ENCODE measurements around the gene LCP2.

Gene LCP2

GRCh38 chr5:170273968-170274710, 23.4 kb downstream of the LCP2 start (continued):
- TF ChIP-seq, protein P1, sequence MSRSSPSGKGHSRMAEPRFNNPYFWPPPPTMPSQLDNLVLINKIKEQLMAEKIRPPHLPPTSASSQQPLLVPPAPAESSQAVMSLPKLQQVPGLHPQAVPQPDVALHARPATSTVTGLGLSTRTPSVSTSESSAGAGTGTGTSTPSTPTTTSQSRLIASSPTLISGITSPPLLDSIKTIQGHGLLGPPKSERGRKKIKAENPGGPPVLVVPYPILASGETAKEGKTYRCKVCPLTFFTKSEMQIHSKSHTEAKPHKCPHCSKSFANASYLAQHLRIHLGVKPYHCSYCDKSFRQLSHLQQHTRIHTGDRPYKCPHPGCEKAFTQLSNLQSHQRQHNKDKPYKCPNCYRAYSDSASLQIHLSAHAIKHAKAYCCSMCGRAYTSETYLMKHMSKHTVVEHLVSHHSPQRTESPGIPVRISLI (tag by site-specific recombination; IDR thresholded peaks at IDR 0.05) = no peak
- TF ChIP-seq ZNF114 (tag by site-specific recombination; IDR thresholded peaks at IDR 0.05) (no peak), ZNF112 (tag by site-specific recombination; IDR thresholded peaks at IDR 0.05) (no peak), SP7 (tag by site-specific recombination; IDR thresholded peaks at IDR 0.05) (no peak), ZNF837 (tag by site-specific recombination; IDR thresholded peaks at IDR 0.05) (no peak), ZNF132 (tag by site-specific recombination; IDR thresholded peaks at IDR 0.05; ENCODE audit: borderline replicate concordance) (no peak), ZNF626 (tag by site-specific recombination; IDR thresholded peaks at IDR 0.05) (no peak)
- TF ChIP-seq, protein P2, sequence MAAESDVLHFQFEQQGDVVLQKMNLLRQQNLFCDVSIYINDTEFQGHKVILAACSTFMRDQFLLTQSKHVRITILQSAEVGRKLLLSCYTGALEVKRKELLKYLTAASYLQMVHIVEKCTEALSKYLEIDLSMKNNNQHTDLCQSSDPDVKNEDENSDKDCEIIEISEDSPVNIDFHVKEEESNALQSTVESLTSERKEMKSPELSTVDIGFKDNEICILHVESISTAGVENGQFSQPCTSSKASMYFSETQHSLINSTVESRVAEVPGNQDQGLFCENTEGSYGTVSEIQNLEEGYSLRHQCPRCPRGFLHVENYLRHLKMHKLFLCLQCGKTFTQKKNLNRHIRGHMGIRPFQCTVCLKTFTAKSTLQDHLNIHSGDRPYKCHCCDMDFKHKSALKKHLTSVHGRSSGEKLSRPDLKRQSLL (tag by site-specific recombination; IDR thresholded peaks at IDR 0.05) = no peak

DNA sequence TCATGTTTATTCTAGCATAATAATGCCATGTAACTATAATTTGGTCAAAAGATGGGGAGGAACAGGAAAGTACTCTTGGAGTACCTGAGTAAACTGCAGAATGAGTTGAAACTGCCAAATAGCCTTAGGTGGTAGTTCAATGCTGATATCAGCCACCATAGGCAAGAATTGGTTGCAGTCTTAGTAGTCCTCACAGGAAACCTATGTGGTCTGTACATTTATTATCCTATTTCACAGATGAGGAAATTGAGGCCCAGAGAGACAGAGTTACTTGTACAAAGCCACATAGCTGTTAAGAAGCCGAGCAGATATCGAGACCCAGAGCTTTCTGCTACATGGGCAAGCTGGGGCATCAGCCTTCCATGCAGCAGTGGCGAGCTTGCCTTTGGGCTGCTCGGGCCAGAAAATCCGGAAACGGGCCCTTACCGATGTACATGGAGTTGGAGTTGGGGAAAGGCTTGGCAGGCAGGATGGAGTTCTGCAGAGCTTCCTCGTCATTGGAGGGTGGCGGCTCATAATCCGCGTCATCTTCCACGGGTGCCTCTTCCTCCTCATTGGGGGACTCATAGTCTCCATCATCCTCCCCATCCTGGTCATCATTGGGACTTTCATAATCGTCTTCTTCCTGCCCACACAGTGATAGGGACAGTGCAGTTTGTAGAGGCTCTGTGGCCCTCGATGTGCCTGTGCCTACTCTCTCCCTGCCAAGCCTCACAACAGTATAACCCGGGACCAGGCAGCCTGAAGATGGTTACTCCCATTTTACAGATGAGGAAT, 27.1 kb downstream of the LCP2 start:
- no peaks in the 10 kb centered on the region for H3K36me3 ChIP-seq (ENCODE audit: control insufficient read depth in 2 of 2, insufficient read depth in 1 of 2, low read length in 2 of 2)

More for the DNA sequence above, 27.1 kb downstream of the LCP2 start:
- Histone ChIP-seq H3K4me3 (ENCODE audit: low read depth, low read length) (no peak overlapping the region), H3K9me3 (ENCODE audit: control insufficient read depth, insufficient read depth, low read depth, low read length) (no peaks in the 10 kb centered on the region), H3K27ac (ENCODE audit: extremely low read depth, low read depth, low read length) (no peak overlapping the region), H3K4me1 (ENCODE audit: control insufficient read depth, insufficient read depth, low read length) (no peaks in the 10 kb centered on the region)
- TF ChIP-seq KLF7 (tag by site-specific recombination; IDR thresholded peaks at IDR 0.05; ENCODE audit: borderline replicate concordance) = no peak
- no peak for TF ChIP-seq ZNF518A (tag by site-specific recombination; conservative IDR thresholded peaks at IDR 0.05; ENCODE audit: low read depth)
- TF ChIP-seq GFI1B (tag by site-specific recombination; IDR thresholded peaks at IDR 0.05) = no peak
- TF ChIP-seq, protein P3, sequence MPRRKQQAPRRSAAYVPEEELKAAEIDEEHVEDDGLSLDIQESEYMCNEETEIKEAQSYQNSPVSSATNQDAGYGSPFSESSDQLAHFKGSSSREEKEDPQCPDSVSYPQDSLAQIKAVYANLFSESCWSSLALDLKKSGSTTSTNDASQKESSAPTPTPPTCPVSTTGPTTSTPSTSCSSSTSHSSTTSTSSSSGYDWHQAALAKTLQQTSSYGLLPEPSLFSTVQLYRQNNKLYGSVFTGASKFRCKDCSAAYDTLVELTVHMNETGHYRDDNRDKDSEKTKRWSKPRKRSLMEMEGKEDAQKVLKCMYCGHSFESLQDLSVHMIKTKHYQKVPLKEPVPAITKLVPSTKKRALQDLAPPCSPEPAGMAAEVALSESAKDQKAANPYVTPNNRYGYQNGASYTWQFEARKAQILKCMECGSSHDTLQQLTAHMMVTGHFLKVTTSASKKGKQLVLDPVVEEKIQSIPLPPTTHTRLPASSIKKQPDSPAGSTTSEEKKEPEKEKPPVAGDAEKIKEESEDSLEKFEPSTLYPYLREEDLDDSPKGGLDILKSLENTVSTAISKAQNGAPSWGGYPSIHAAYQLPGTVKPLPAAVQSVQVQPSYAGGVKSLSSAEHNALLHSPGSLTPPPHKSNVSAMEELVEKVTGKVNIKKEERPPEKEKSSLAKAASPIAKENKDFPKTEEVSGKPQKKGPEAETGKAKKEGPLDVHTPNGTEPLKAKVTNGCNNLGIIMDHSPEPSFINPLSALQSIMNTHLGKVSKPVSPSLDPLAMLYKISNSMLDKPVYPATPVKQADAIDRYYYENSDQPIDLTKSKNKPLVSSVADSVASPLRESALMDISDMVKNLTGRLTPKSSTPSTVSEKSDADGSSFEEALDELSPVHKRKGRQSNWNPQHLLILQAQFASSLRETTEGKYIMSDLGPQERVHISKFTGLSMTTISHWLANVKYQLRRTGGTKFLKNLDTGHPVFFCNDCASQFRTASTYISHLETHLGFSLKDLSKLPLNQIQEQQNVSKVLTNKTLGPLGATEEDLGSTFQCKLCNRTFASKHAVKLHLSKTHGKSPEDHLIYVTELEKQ (tag by site-specific recombination; IDR thresholded peaks at IDR 0.05; ENCODE audit: borderline replicate concordance) = no peak
- TF ChIP-seq, protein P4, sequence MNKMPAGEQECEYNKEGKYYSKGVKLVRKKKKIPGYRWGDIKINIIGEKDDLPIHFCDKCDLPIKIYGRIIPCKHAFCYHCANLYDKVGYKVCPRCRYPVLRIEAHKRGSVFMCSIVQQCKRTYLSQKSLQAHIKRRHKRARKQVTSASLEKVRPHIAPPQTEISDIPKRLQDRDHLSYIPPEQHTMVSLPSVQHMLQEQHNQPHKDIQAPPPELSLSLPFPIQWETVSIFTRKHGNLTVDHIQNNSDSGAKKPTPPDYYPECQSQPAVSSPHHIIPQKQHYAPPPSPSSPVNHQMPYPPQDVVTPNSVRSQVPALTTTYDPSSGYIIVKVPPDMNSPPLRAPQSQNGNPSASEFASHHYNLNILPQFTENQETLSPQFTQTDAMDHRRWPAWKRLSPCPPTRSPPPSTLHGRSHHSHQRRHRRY (tag by site-specific recombination; IDR thresholded peaks at IDR 0.05) = no peak
- TF ChIP-seq, protein P5, sequence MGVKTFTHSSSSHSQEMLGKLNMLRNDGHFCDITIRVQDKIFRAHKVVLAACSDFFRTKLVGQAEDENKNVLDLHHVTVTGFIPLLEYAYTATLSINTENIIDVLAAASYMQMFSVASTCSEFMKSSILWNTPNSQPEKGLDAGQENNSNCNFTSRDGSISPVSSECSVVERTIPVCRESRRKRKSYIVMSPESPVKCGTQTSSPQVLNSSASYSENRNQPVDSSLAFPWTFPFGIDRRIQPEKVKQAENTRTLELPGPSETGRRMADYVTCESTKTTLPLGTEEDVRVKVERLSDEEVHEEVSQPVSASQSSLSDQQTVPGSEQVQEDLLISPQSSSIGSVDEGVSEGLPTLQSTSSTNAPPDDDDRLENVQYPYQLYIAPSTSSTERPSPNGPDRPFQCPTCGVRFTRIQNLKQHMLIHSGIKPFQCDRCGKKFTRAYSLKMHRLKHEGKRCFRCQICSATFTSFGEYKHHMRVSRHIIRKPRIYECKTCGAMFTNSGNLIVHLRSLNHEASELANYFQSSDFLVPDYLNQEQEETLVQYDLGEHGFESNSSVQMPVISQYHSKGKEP (tag by site-specific recombination; IDR thresholded peaks at IDR 0.05) = no peak
- TF ChIP-seq ZNF174 (tag by site-specific recombination; IDR thresholded peaks at IDR 0.05) = no peak
- TF ChIP-seq SALL2 (tag by site-specific recombination; IDR thresholded peaks at IDR 0.05; ENCODE audit: borderline replicate concordance) = no peak
- POLR2A ChIA-PET = no interaction called here
- CTCF ChIA-PET = interaction anchor here (7.5 kb wide), 1 partner anchor 150 kb away, joined by 65 read pairs; no protein-coding TSS in a partner anchor
